GM12864 (cell line): ENCODE results near the gene NSG1.

ENCODE experiments used
- DNase-seq: peaks from one replicate; pipeline ENCODE4 v3.0.0-alpha.2; 2011; ENCODE audit warnings: low read depth
- H3K4me3 ChIP-seq: 2 replicates; pipeline ENCODE4 v1.5.1; 2011; ENCODE audit warnings: mild to moderate bottlenecking, low read depth, low read length, control low read depth
- TF ChIP-seq, protein P1 (sequence below): IDR thresholded peaks from 2 replicates; pipeline ENCODE4 v1.5.1; 2011; ENCODE audit warnings: low read depth, mild to moderate bottlenecking, moderate library complexity, low read length, control low read depth, inconsistent platforms; ENCODE audit errors: missing control alignments

Gene NSG1

DNA sequence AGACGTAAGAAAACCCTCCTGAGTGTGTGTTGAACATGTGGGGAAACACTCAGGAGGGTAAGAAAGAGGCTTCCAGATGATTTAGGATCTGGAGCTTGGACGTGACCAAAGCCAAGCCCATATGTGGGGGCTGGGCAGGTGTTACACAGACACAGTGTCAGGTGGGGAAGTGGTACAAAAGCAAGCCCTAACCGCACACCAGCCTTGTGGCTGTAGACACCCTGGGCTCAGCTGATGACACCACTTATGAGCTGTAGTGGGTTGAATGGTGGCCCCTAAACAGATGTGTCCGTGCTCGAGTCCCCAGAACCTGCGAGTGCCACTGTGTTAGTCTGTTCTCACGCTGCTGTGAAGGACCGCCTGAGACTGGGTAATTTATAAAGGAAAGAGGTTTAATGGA, 25.0 kb upstream of the NSG1 start:
- TF ChIP-seq, protein P1, sequence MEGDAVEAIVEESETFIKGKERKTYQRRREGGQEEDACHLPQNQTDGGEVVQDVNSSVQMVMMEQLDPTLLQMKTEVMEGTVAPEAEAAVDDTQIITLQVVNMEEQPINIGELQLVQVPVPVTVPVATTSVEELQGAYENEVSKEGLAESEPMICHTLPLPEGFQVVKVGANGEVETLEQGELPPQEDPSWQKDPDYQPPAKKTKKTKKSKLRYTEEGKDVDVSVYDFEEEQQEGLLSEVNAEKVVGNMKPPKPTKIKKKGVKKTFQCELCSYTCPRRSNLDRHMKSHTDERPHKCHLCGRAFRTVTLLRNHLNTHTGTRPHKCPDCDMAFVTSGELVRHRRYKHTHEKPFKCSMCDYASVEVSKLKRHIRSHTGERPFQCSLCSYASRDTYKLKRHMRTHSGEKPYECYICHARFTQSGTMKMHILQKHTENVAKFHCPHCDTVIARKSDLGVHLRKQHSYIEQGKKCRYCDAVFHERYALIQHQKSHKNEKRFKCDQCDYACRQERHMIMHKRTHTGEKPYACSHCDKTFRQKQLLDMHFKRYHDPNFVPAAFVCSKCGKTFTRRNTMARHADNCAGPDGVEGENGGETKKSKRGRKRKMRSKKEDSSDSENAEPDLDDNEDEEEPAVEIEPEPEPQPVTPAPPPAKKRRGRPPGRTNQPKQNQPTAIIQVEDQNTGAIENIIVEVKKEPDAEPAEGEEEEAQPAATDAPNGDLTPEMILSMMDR: no peak
- DNase-seq: no peak
- no peak overlapping the region for H3K4me3 ChIP-seq

DNA sequence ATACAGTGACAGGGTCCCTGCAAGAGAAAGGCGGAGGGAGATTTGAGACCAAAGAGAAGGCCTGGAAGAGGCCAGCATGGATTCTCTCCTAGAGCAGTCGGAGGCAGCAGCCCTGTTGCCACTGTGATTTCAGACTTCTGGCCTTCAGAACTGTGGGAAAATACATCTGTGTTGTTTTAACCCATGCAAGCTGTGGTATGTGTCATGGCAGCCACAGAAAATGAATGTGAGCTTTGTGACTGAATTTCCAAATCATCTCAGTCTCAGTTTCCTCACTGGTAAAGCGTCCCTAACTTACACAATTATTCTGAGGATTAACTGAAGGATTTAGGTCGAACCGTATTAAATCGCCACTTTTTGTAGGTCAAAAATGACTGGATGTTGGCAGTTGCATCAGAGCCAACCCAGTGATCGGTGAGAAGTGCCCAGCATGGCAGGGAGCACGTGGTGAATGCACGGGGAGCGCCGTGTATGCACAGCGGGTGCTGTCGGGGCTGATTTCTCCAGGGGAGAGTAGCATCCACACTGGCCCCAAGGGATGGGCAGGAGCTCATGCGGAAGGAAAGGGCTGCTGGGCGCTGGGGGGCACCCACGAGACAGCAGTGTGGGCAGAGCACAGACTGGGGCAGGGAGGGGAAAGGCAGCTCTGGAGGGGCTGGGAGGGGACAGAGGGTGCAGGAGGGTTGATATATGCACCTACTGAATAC, 23.8 kb upstream of the NSG1 start:
- no peak for DNase-seq
- no peak overlapping the region for H3K4me3 ChIP-seq
- TF ChIP-seq, protein P1: no peak

DNA sequence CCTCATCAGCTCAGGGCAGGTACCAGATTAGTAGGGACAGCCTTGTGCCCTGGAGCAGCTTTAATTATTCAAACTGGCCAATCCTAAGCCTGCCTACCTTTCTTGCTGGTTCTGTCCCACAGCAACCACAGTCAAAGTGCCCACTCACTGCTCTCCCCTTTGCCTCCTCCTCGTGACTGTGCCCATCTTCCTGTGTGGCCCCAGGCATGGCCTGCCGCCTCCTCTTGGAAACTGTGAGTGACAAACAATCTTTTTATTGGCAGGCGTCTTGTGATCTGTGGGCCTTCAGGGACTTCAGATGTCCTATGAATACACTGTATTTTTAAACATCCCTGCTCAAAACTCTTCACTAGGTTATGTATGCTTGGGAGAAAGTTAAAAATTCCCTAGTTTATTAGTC, 22.8 kb upstream of the NSG1 start:
- H3K4me3 ChIP-seq: no peak overlapping the region
- TF ChIP-seq, protein P1: no peak

DNA sequence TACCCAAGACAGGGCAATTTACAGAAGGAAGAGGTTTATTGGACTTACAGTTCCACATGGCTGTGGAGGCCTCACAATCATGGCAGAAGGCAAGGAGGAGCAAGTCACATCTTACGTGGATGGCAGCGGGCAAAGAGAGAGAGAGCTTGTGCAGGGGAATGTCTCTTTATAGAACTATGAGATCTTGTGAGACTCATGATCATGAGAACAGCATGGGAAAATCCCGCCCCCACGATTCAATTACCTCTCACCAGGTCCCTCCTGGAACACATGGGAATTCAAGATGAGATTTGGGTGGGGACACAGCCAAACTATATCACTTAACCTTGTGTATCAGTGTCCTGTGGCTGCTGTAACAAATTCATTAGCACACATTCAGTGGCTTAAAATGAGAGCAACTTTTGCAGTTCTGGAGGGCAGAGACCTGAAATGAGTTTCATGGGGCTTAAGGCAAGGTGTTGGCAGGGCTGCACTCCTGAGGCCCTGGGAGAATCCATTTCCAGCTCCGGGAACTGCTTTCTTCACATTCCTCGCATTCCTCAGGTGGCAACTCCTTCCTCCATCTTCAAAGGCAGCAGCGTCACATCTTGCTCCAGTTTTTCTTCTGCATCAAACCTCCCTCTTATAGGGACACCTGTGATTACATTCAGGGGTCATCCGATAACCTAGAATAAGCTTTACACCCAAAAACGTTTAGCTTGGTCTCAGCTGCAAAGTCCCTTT, 22.3 kb upstream of the NSG1 start:
- DNase-seq: no peak
- TF ChIP-seq, protein P1: no peak
- H3K4me3 ChIP-seq: no peak overlapping the region

More for the DNA sequence above, 22.8 kb upstream of the NSG1 start:
- DNase-seq: no peak

DNA sequence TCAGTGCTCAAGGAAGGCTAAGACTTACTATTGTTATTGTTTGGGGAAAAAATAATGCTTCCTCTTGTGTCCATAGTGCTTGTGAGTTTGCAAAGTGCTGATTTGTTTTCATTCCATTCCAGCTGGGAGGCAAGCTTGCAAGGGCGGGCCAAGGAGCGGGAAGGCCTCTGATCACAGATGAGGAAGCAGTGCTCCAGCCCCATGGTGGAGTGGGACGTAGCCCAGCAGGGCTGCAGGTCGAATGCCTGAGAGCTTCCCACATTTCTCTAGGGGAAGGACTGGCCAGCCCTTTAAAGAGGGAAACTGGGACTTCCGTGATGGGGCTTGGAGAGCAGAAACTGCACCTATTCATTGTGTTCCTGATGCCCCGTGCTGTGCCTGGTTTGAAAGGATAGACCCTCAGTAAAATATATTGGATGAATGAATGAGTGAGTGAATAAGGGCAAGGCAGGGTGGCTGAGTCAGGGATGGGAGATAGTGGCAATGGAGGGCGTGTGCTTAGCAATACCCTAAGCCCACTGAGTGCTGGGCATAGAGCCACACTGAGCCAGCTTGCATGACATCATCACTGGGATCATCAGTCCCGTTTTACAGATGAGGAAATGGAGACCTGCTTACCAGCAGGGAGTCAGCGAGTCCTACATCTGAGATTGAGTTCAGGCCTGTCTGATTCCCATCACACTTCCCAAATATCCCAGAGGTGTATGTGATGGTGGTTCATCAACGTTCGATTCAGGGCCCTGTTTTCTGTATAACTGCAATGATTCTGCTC, 17.9 kb upstream of the NSG1 start:
- TF ChIP-seq, protein P1: no peak
- DNase-seq: no peak
- H3K4me3 ChIP-seq: no peak overlapping the region

DNA sequence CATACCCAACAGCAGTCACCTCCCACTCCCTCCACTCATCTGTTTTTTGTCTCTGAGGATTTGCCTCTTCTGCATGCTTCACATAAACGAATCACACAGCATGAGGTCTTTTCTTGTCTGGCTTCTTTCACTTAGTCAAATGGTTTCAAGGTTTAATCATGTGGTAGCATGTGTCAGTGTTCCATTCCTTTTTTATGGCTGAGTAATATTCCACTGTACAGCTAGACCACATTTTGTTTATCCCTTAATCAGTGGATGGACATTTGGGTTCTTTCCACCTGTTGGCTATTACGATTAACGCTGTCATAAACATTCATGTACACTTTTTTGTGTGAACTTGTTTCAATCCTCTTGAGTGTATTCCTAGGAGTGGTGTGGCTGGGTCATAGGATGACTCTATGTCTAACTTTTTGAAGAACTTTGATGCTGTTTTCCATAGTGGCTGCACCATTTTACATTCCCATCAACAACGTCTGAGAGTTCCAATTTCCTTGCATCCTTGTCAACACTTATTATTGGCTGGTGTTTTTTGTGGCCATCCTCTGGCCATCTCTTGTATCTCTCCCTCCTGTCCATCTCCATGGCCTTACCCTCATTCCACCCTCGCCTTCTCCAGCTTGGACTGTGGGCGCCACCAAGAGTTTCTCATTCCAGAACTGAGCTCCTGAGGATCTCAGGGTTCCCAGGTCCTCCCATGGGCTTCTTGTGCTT, 12.4 kb upstream of the NSG1 start:
- TF ChIP-seq, protein P1: no peak
- no peak for DNase-seq
- H3K4me3 ChIP-seq: no peak overlapping the region
